CD4-positive, alpha-beta T cell treated with Interleukin-4 for 4 hours (primary cell): ENCODE results near the gene ITGAX.
"Not testable (repeated sequence)": the region's sequence is repeated elsewhere in the genome, so short reads cannot be mapped to it uniquely, and the experiment has no call there.

Experiments used
- DNase-seq: peaks from one replicate; pipeline ENCODE4 v3.0.0-alpha.2; 2020

ITGAX gene

DNA sequence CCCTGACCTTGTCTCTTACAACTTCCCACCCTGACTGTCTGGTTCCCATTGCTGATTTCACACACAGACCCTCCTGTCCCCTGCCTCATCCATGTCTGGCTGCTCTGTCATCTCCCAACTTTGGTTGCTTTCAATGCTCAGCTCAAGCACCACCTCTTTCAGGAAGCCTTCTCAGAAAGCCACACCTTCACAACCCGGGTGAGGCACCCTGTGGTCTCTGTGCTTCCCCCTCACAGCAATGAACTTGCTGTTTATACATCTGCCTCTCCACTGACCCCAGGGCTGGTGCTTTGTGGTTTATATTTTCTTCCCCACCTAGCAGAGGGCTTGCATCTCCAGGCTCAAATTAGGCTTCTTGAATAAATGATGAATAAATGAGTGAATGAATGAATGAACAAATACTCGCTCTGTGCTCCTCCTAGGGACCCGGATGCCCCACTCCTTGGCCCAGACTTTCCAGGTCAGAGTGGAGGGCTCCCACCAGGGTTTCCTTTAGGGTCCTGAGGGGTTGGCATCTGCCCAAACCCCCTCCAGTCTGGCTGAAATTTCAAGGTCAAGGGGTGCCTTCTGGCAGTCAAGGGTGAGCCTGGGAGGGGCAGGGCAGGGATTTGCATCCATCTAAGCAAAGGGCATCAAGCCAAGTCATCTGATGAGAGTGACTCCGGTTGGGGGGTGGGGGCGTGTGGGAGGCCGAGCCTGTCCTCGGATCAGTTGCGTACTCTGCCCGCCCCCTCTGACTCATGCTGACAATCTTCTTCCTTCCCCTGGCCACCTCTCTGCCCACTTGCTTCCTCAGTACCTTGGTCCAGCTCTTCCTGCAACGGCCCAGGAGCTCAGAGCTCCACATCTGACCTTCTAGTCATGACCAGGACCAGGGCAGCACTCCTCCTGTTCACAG is at the start of gene ITGAX:
TSS of gene ITGAX (plus strand) at position 783 of the 898 bp plus-strand sequence. CDS start at position 862, 79 bp downstream.
- peak; percentile 59 for DNase-seq

DNA sequence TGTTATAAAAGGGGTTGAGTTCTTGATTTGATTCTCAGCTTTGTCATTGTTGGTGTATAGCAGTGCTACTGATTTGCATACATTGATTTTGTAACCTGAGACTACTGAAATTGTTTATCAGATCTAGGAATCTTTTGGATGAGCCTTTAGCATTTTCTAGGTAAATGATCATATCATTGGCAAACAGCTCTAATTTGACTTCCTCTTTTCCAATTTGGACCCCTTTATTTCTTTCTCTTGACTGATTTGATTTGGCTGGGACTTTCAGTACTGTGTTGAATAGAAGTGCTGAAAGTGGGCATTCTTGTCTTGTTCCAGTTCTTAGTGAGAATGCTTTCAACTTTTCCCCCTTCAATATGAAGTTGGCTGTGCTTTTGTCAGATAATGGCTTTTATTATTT is 49.8 kb upstream of the ITGAX start:
- DNase-seq, result no peak

DNA sequence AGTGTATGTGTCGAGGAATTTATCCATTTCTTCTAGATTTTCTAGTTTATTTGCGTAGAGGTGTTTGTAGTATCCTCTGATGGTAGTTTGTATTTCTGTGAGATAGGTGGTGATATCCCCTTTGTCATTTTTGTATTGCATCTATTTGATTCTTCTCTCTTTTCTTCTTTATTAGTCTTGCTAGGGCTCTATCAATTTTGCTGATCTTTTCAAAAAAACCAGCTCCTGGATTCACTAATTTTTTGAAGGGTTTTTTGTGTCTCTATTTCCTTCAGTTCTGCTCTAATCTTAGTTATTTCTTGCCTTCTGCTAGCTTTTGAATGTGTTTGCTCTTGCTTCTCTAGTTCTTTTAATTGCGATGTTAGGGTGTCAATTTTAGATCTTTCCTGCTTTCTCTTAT is 46.6 kb upstream of the ITGAX start:
- not testable (repeated sequence) for DNase-seq

DNA sequence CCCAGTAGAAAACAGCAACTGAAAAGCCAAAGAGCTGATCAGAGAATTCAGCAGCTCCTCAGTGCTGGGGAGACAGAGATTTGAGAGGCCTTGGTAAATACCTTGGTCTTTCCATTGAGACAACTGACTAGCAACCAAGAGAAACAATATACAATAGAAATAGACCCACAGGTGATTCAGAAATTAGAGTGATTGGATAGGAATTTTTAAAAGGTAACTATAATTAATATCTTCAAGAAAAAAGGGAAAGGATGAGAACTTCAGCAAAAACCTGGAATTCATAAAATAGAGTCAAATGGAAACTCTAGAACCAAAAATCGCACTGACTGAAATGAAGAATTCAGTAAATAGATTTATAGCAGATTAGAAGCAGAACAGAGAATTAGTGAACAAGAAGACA is 32.5 kb upstream of the ITGAX start:
- no peak for DNase-seq

DNA sequence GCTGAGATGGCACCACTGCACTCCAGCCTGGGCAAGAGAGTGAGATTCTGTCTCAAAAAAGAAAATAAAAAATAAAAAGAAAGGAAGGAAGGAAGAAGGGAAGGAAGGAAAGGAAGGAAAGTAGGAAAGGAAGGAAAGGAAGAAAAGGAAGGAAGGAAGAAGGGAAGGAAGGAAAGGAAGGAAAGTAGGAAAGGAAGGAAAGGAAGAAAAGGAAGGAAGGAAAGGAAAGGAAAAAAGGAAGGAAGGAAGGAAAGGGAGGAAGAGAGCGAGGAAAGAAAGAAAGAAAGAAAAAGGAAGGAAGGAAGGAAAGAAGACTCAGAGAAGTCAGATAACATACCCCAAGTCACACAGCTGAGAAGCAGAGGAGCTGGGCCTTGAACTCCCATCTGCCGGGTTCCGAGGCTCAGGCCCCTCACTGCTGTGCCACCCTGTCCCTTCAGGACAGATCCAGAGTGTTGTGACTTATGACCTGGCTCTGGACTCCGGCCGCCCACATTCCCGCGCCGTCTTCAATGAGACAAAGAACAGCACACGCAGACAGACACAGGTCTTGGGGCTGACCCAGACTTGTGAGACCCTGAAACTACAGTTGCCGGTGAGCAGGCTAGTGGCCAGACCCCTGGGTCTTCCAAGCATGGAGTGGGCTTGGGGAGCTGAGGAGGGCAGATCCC is 30.9 kb upstream of the ITGAX start:
- no peak for DNase-seq

DNA sequence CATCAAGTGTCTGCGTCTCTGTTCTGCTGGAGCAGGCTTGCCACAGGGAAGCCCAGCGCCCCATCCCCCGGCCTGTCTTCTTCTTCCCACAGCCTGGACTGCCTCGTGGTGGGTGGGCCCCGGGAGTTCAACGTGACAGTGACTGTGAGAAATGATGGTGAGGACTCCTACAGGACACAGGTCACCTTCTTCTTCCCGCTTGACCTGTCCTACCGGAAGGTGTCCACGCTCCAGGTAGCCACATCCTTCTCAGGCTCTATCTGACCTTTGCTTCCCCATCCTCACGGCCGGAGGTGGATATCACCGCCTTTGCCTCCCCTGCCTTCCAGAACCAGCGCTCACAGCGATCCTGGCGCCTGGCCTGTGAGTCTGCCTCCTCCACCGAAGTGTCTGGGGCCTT is 29.8 kb upstream of the ITGAX start:
- no peak for DNase-seq

DNA sequence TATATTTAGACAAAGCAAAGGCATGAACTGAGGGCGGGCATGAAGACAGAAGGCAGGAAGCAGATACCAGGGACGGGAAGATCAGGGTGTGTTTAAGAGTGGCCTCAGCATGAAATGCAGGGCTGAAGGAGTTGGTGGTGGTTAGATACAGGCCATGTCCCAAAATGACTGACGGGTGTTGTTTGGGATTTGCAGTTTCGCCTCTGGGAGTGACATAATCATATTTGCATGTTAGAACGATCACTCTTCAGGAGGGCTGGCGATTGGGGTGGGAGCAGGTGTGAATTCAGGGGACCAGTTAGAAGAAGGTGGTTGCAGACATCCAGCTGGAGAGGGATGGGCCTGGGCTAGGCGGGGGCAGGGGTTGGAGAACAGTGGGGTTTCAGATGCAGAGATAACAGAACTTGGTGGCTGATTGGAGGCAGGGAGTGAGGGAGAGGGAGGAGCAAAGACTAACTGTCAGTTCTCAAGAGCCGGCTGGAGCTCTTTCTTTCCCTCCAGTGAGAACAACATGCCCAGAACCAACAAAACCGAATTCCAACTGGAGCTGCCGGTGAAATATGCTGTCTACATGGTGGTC is 27.2 kb upstream of the ITGAX start:
- DNase-seq, result no peak

DNA sequence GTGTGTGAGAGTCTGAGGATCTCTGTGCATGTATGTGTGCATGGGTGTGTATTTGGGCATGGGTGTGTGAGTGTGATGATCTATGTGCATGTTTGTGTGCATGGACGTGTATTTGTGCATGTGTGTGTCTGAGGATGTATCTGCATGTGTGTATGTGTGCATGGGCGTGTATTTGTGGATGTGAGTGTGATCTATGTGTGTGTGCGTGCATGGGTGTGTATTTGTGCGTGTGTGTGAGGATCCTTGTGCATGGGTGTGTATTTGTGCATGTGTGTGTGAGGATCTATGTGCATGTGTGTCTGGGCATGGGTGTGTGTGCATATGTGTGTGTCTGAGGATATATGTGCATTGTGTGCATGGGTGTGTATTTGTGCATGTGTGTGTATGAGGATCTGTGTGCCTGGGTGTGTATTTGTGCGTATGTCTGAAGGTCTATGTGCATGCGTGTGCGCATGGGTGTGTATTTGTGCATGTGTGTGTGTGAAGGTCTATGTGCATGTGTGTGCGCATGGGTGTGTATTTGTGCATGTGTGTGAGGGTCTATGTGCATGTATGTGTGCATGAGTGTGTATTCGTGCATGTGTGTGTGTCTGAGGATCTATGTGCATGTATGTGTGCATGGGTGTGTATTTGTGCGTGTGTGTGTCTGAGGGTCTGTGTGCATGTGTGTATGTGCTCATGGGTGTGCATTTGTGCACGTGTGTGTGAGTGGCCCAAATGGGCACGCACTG is 26.5 kb upstream of the ITGAX start:
- no peak for DNase-seq

DNA sequence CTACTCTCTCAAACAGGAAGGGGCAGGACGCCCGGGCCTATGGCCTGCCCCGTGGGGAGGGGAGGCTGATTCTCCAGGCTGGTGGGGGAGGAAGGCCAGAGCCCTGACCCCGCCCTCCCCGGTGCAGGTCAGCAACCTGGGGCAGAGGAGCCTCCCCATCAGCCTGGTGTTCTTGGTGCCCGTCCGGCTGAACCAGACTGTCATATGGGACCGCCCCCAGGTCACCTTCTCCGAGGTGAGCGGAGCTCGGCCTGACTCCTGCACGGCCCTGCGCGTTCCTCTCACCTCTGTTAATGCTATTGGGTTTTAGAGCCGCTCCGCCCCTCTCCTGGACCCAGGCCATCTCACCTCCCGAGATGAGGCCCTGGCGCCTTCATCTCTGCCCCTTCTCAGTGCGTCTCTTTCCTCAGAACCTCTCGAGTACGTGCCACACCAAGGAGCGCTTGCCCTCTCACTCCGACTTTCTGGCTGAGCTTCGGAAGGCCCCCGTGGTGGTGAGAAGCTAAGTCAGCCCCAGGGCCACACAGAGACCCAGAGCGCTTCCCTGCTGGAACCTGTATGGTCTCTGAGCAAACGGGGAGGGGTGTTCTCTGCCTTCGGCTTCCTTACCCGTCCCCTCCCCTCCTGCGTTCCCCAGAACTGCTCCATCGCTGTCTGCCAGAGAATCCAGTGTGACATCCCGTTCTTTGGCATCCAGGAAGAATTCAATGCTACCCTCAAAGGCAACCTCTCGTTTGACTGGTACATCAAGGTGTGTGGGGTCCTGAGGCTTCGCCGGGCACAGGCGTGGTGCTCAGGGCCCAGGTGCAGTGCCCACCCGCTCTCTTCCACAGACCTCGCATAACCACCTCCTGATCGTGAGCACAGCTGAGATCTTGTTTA is 25.1 kb upstream of the ITGAX start:
- DNase-seq, result no peak

DNA sequence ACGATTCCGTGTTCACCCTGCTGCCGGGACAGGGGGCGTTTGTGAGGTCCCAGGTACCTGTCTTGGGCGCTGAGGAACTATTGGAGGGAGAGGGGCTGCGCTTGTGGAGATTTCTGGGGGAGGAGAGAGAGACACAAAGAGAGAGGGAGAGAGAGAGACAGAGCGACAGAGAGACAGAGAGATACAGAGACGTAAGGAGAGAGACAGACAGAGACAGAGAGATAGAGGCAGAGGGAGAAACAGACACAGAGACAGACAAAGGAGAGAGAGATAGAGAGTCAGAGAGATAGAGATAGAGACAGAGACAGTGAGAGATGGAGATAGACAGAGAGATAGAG is 24.5 kb upstream of the ITGAX start:
- DNase-seq, result no peak

DNA sequence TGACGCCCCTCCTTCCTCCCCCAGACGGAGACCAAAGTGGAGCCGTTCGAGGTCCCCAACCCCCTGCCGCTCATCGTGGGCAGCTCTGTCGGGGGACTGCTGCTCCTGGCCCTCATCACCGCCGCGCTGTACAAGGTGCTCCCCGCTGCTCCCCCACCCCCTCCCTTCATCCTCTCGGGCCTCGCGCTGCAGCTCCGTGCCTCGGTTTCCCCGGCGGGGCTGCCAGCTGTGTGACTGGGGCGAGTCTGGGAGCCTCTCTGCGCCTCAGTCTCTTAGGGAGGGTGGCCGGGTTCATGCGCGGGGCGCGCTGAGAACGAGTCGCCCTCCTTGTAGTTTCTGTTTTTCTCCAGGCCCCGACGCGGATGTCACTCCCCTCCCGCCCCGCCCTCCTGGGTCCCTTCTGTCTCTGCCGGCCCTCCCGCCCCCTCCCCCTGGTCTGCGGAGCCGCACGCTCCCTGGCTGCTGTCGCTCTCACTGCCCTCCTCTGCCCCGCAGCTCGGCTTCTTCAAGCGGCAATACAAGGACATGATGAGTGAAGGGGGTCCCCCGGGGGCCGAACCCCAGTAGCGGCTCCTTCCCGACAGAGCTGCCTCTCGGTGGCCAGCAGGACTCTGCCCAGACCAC is 23.7 kb upstream of the ITGAX start:
- peak; percentile 10 for DNase-seq

DNA sequence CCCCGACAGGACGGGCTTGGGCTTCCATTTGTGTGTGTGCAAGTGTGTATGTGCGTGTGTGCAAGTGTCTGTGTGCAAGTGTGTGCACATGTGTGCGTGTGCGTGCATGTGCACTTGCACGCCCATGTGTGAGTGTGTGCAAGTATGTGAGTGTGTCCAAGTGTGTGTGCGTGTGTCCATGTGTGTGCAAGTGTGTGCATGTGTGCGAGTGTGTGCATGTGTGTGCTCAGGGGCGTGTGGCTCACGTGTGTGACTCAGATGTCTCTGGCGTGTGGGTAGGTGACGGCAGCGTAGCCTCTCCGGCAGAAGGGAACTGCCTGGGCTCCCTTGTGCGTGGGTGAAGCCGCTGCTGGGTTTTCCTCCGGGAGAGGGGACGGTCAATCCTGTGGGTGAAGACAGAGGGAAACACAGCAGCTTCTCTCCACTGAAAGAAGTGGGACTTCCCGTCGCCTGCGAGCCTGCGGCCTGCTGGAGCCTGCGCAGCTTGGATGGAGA is 23.1 kb upstream of the ITGAX start:
- DNase-seq, result no peak

DNA sequence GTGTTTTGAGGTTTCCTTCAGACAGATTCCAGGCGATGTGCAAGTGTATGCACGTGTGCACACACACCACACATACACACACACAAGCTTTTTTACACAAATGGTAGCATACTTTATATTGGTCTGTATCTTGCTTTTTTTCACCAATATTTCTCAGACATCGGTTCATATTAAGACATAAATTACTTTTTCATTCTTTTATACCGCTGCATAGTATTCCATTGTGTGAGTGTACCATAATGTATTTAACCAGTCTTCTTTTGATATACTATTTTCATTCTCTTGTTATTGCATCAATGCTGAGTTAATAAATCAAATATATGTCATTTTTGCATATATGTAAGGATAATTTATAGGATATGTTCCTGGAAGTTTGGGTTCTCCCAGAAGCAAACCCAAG is 22.4 kb upstream of the ITGAX start:
- no peak for DNase-seq

DNA sequence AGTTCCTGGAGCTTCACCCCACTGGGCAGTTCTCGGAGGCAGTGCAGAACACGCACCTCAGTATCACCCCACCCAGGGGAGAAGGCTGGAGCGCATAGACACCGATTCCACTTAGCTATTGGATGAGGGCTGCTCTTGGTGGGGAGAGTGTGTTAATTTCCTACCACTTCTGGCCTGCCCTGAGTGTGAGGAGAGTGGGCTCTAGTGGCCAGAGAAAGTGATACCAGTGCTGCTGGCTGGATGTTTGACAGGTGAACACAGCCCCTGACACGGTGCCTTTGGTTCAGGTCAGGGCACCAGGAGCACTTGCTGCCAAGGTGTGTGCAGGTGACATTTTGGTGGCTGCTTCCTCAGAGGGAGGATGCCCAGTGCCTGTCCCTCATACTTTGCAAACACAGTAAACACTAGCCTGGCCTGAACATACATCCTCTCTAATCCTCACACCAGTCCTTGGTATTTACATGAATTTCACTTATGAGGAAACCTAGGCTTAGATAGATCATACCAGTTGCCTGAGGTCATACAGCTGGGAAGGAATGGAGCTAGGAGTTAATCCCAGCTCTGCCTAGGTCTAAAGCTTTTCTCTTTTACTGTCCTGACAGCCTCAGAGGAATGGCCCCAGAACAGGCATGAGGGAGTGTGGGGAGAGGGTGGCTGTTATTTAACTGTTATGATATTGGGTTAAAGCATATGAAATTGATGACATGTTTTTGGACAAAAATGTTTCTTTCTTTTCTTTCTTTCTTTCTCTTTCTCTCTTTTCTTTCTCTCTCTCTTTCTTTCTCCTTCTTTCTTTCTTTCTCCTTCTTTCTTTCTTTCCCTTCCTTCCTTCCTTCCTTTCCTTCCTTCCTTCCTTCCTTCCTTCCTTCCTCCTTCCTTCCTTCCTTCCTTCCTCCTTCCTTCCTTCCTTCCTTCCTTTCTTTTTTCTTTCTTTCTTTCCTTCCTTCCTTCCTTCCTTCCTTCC is 21.0 kb upstream of the ITGAX start:
- DNase-seq, result peak; percentile 27

DNA sequence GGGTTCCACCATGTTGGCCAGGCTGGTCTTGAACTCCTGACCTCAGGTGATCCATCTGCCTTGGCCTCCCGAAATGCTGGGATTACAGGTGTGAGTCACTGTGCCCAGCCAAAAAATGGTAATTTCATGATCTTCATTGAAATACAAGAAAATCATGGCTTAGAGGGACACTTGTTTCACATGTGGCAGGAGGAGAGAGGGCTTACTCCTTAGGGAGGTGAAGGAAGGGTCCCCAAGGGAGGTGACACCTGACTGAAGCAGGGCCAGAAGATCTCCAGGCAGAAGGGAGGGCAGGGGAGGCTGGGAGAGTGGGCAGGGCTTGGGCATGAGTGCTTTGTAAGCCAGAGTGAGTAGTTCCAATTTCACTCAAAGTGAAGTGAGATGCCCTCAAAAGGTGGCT is 20.0 kb upstream of the ITGAX start:
- DNase-seq, result no peak

DNA sequence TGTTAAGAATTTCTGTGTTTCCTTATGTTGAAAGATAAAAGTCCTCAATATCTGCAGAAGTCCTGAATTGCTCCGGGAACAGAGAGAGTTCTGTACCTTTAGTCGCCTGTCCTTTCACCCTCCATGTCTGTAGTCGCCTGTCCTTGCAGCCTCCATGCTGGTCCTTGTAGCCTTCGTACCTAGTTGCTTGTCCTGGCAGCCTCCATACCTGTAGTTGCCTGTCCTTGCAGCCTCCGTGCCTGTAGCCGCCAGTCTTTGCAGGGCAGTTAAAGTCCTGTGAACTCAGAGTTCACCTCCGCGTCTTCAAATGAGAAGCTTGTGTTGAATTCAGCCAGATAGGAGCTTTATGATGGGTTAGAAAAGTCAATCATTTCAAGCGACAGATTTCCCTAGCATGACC is 19.5 kb upstream of the ITGAX start:
- DNase-seq, result no peak

DNA sequence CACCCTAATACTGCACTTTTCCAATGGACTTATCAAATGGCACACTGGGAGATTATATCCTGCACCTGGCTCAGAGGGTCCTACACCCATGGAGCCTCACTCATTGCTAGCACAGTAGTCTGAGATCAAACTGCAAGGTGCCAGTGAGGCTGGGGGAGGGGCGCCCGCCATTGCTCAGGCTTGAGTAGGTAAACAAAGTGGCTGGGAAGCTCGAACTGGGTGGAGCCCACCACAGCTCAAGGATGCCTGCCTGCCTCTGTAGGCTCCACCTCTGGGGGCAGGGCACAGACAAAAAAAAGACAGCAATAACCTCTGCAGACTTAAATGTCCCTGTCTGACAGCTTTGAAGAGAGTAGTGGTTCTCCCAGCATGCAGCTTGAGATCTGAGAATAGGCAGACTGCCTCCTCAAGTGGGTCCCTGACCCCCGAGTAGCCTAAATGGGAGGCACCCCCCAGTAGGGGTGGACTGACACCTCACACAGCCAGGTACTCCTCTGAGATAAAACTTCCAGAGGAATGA is 16.8 kb upstream of the ITGAX start:
- not testable (repeated sequence) for DNase-seq

DNA sequence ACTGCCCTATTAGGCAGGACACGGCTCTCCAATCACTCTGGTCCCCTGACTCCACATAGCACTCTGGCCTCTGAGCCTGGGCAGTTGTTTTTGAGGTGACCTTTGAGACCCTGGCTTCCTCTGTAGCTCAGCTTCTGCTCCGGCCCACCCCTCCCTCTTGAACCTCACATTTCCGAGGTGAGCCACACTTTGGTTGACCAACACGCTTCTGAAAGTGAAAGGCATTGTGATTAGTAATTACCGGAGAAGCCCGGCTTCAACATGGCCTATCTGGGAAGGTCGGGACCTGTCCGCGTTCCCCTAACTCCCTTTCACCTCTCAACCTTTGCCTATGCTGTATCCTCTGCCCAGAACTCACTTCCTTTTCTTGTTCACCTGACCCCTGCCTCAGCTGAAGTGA is 10.3 kb upstream of the ITGAX start:
- no peak for DNase-seq

DNA sequence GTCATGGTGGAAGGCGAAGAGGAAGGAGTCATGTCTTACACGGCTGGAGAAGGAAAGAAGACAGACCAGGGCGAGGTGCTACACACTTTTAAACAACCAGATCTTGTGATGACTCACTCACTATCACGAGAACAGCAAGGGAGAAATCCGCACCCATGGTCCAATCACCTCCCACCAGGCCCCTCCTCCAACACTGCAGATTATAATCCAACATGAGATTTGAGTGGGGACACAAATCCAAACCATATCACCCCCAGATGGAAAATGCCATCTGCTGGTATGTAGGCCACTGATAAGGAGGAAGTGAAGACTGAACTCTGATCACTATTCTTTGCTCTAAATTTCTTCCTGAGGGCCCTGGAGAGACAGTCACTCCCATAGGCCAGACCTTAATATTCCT is 7.5 kb upstream of the ITGAX start:
- no peak for DNase-seq

DNA sequence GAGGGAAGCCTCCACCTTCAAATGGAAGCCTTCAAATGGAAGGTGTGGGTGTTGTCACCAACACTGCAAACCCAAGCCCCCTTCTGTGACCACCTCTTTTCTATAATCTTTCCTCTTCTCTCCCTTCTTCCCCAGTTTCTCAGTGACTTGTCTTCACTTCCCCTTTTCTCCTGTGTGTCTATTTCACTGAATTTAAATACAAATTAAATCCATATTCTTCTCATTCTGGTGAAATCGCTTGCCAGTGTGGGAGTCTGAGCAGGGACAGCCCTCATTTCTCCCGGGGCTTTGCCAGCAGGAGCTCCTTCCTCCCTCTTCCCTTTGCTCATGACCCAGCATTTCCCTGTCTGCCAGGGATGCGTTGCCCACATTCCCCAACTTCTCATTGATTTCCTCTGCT is 6.4 kb upstream of the ITGAX start:
- no peak for DNase-seq
